Stomach (tissue), 9 donors: ENCODE data around the gene C2CD4A. TPM values are rescaled to one million over a fixed set of nuclear protein-coding genes. Genes with fewer than 3 reads are reported as not detected.
"Not testable (repeated sequence)": the region's sequence is repeated elsewhere in the genome, so short reads cannot be mapped to it uniquely, and the experiment has no call there.

Experiments
- DNase-seq, 2 donors: peaks; one replicate each; pipeline versions ENCODE4 v3.0.0 to v3.0.0-alpha.2; 2013 to 2019
- H3K27ac ChIP-seq, 5 donors: fragments of 200-600 bp in 4 of 5; sonication (generic) in 4 of 5; one replicate each; pipeline ENCODE4 v1.5.1; 2013 to 2019; ENCODE audit warnings: mild to moderate bottlenecking in 1 of 5, moderate library complexity in 1 of 5
- H3K27me3 ChIP-seq, 3 donors: fragments of 200-600 bp; sonication (generic); one replicate each; pipeline ENCODE4 v1.5.1; 2017 to 2019; ENCODE audit warnings: mixed run types in 1 of 3
- H3K36me3 ChIP-seq, 4 donors: fragments of 200-600 bp; sonication (generic); 1 replicate in 3 of 4; 2 replicates in 1 of 4; pipeline ENCODE4 v1.5.1; 2016 to 2019
- H3K4me1 ChIP-seq, 4 donors: fragments of 200-600 bp; sonication (generic); one replicate each; pipeline ENCODE4 v1.5.1; 2016 to 2019
- H3K4me3 ChIP-seq, 4 donors: fragments of 200-600 bp; sonication (generic) in 3 of 4; one replicate each; pipeline ENCODE4 v1.5.1; 2016 to 2019; ENCODE audit warnings: mild to moderate bottlenecking in 1 of 4
- H3K9me3 ChIP-seq, 4 donors: fragments of 200-600 bp; sonication (generic); one replicate each; pipeline ENCODE4 v1.5.1; 2016 to 2019
- CTCF ChIP-seq, 7 experiments: fragments of 450-650 bp in 4 of 7; fragments of 200-600 bp in 3 of 7; sonication (generic) in 3 of 7; IDR thresholded peaks; one replicate each; pipeline ENCODE4 v1.5.1; 2016 to 2019; ENCODE audit warnings: antibody characterized with exemption in 7 of 7, control low read depth in 2 of 7, mild to moderate bottlenecking in 1 of 7
- EP300 ChIP-seq: sonication (generic); formaldehyde crosslinking; IDR thresholded peaks from one replicate; pipeline ENCODE4 v1.6.1; 2017; ENCODE audit warnings: antibody characterized with exemption
- POLR2A ChIP-seq, 4 donors: fragments of 450-650 bp; IDR thresholded peaks; one replicate each; pipeline ENCODE4 v1.6.1; 2016; ENCODE audit warnings: antibody characterized with exemption in 4 of 4, control low read depth in 2 of 4, mild to moderate bottlenecking in 1 of 4, moderate library complexity in 1 of 4
- POLR2AphosphoS5 ChIP-seq, 3 donors: sonication (generic); formaldehyde crosslinking; IDR thresholded peaks; one replicate each; pipeline ENCODE4 v1.6.1; 2016; ENCODE audit warnings: antibody characterized with exemption in 3 of 3
- WGBS, 5 donors: extraction: QIAGEN DNeasy Blood & Tissue Kit in 3 of 5; methylation state at CpG; one replicate each; pipeline versions ENCODE4 v1.1.5 to v1.1.7; 2013 to 2018; 5-methylcytosine and 5-hydroxymethylcytosine counted together
- intact Hi-C: fragments of 100-400 bp; cut with DNase I; formaldehyde crosslinking; loops from one replicate; pipeline ENCODE4 v1.15.1; 2023; ENCODE audit warnings: low total_unique reads
- polyA plus RNA-seq, 3 donors: library from polyadenylated mRNA; stranded (reverse); fragments of 200-250 nt; gene quantifications; one replicate each; pipeline ENCODE4 v1.2.3, GENCODE V29; 2013
- total RNA-seq, 5 donors: library from RNA; depleted of rRNA; stranded (reverse); fragments of >200 nt; gene quantifications; one replicate each; pipeline versions ENCODE4 v1.1.0 to v1.2.3, GENCODE V29; 2014 to 2016
- donor health status: healthy with polysubstance abuse.
- donor health status: Bipolar disorder and iron deficiency.
- donor health status: healthy.

Gene C2CD4A
- total and polyA plus RNA-seq, 8 donors: 0.29 to 3.0 (median 1.8) TPM; not detected in 2

GRCh38 chr15:62046078-62046743 lies 20.6 kb upstream of the C2CD4A start:
- Histone ChIP-seq H3K4me1 (peaks cover 5 to 54% (median 28%) of the 10 kb centered on the region in 4 donors), H3K36me3 (peaks cover 0 to 15% (median 9%) of the 10 kb centered on the region in 4 donors), H3K27me3 (no peaks in the 10 kb centered on the region), H3K9me3 (no peaks in the 10 kb centered on the region), H3K27ac (peak overlapping the region in 3 of 5 donors; percentile 12 to 61 (median 27)), H3K4me3 (no peak overlapping the region)
- WGBS, 5 donors: 63 to 73% (median 68%) methylated on average over 5 of the region's 5 CpGs
- no peak for TF ChIP-seq POLR2A (IDR thresholded peaks at IDR 0.05)
- no peak for TF ChIP-seq POLR2AphosphoS5 (IDR thresholded peaks at IDR 0.05)
- intact Hi-C loops: no loop called here
- DNase-seq: no peak

- intact Hi-C loops: no loop called here
- 38 to 58% (median 45%) methylated on average over 2 of the region's 2 CpGs for WGBS, 5 donors
- peak in 1 of 2 donors; percentile 17 for DNase-seq
- no peak for TF ChIP-seq EP300
- no peak for TF ChIP-seq POLR2AphosphoS5 (IDR thresholded peaks at IDR 0.05)
- no peak for TF ChIP-seq POLR2A (IDR thresholded peaks at IDR 0.05)
- TF ChIP-seq CTCF (IDR thresholded peaks at IDR 0.05): no peak
- Histone ChIP-seq H3K36me3 (peaks cover 0 to 8% (median 2%) of the 10 kb centered on the region in 4 donors), H3K9me3 (no peaks in the 10 kb centered on the region), H3K4me3 (no peak overlapping the region), H3K4me1 (peaks cover 5 to 65% (median 36%) of the 10 kb centered on the region in 4 donors), H3K27me3 (no peaks in the 10 kb centered on the region), H3K27ac (peak overlapping the region; percentile 8 to 56 (median 19))
These were observed 19.4 kb upstream of the C2CD4A start for GRCh38 chr15:62047282-62047827.

GRCh38 chr15:62048254-62048653 lies 18.5 kb upstream of the C2CD4A start:
- H3K27me3 ChIP-seq, H3K9me3 ChIP-seq, H3K36me3 ChIP-seq, intact Hi-C loops, DNase-seq, H3K4me3 ChIP-seq, H3K27ac ChIP-seq: not testable (repeated sequence)
- peaks cover 9 to 73% (median 44%) of the 10 kb centered on the region in 4 donors for H3K4me1 ChIP-seq
- WGBS, 5 donors: 87 to 98% (median 91%) methylated on average over 4 of the region's 4 CpGs

GRCh38 chr15:62050115-62050514 lies 16.7 kb upstream of the C2CD4A start:
- no peak for DNase-seq
- no peak for TF ChIP-seq CTCF (IDR thresholded peaks at IDR 0.05)
- TF ChIP-seq EP300: no peak
- TF ChIP-seq POLR2A (IDR thresholded peaks at IDR 0.05): no peak
- no peak for TF ChIP-seq POLR2AphosphoS5 (IDR thresholded peaks at IDR 0.05)
- peaks cover 15 to 79% (median 58%) of the 10 kb centered on the region in 4 donors for H3K4me1 ChIP-seq
- intact Hi-C loops: no loop called here
- no peaks in the 10 kb centered on the region for H3K9me3 ChIP-seq
- whole genome bisulfite sequencing, 5 donors: 28 to 62% (median 47%) methylated on average over 1 of the region's 1 CpG
- no peaks in the 10 kb centered on the region for H3K27me3 ChIP-seq
- H3K4me3 ChIP-seq: no peak overlapping the region
- no peaks in the 10 kb centered on the region for H3K36me3 ChIP-seq
- peak overlapping the region in 2 of 5 donors; percentile 1 to 33 for H3K27ac ChIP-seq

GRCh38 chr15:62051166-62051565 lies 15.6 kb upstream of the C2CD4A start:
- Histone ChIP-seq H3K4me3 (no peak overlapping the region), H3K36me3 (no peaks in the 10 kb centered on the region), H3K27ac (no peak overlapping the region), H3K4me1 (peaks cover 15 to 73% (median 52%) of the 10 kb centered on the region in 4 donors), H3K27me3 (no peaks in the 10 kb centered on the region), H3K9me3 (no peaks in the 10 kb centered on the region)
- intact Hi-C loops: no loop called here
- DNase-seq: no peak
- TF ChIP-seq POLR2A (IDR thresholded peaks at IDR 0.05) (no peak), EP300 (no peak), POLR2AphosphoS5 (IDR thresholded peaks at IDR 0.05) (no peak), CTCF (IDR thresholded peaks at IDR 0.05) (no peak)
- 93 to 98% (median 94%) methylated on average over 4 of the region's 4 CpGs for WGBS, 5 donors
